GM12872 (cell line): ENCODE results near the gene METRN.

Source experiments
- TF ChIP-seq, protein P1 (sequence below): IDR thresholded peaks from 3 replicates; pipeline ENCODE4 v1.5.1; 2011; ENCODE audit warnings: low read depth, mild to moderate bottlenecking, low read length, moderate library complexity; ENCODE audit not compliant: insufficient read depth

METRN gene

GRCh38 chr16:729768-730665, 15.1 kb downstream of the METRN start:
- TF ChIP-seq, protein P1, sequence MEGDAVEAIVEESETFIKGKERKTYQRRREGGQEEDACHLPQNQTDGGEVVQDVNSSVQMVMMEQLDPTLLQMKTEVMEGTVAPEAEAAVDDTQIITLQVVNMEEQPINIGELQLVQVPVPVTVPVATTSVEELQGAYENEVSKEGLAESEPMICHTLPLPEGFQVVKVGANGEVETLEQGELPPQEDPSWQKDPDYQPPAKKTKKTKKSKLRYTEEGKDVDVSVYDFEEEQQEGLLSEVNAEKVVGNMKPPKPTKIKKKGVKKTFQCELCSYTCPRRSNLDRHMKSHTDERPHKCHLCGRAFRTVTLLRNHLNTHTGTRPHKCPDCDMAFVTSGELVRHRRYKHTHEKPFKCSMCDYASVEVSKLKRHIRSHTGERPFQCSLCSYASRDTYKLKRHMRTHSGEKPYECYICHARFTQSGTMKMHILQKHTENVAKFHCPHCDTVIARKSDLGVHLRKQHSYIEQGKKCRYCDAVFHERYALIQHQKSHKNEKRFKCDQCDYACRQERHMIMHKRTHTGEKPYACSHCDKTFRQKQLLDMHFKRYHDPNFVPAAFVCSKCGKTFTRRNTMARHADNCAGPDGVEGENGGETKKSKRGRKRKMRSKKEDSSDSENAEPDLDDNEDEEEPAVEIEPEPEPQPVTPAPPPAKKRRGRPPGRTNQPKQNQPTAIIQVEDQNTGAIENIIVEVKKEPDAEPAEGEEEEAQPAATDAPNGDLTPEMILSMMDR = no peak

DNA sequence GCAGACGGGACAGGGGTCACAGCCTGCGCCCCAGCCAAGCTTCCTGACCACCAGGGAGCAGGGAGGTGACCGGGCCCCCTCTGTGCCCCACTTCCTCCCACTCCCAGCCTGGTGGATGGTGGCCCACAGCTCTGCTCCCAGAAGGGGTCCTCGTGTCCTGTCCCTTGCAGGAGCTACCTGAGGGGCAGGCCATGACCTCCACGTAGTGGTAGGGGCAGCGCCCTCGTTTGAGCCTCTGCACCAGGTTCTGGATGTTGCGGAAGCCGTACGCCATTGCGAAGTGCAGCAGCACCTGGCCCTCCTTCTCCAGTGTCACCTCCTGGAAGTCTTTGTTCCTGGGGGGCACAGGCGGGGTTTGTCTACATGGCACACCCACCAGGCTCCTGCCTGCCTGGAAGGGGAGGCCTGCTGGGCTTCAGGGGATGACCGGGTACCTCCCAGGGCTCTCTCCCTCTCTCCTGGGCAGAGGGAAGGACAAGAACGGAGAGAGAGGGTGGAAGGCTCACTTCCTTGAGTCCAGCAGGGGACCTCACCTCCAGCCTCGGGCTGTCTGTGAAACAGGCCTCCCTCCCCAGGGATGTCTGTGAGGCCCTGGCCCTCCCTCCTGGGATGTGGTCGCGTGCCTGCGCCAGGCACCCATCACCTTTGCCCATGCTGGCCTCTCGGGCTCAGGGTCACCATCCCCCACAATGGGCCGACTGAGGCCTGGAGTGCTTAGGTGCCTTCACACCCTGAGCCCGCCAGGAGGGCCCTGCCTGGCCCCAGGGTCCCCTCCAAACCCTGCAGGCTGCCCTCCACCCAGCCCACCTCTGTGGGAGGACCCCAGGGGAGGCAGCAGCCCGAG, 16.0 kb downstream of the METRN start:
- TF ChIP-seq, protein P1 = no peak

GRCh38 chr16:732332-732731, 17.4 kb downstream of the METRN start:
- TF ChIP-seq, protein P1 = no peak

GRCh38 chr16:732936-733335, 18.0 kb downstream of the METRN start:
- TF ChIP-seq, protein P1 = no peak

DNA sequence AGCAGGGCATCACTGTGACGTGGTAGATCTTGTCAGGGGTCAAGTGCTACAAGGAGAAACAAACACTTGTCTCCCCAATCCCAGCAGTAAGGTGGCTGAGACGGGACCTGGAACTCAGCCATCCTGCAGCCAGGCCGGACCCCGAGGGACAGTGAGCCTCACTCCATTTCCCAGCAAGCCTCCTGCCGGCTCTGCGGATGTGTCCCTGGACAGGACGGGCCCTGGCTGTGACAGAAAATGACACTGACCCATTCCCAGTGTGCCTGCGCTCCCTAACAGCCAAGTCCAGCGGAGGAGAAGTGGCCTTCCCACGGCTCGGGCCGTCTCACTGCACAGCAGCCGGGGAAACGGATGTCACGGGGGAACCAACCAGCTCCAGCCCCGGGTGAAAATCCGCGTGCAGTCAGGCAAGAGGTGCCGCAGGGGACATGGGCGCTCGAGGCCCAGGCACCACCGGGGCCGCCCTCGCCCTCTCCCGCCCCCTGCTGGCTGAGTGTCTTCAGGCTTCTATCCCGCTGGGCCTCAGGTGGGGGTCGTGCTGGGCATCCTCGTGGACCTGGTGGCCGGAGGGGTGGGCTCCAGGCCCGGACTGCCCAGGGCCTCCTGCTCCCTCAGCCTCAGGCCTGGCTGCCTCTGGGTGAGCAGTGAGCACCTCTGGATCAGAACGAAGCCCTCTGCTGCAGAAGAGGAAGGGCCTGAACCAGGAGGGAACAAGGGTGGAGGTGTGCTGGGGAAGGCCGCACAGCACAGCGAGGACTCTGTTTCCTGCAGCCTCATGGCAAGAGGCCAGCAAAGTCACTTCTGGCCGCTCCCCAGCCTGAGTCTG, 18.7 kb downstream of the METRN start:
- TF ChIP-seq, protein P1 = peak; percentile 20; the same call in 1 of the 3 replicates

DNA sequence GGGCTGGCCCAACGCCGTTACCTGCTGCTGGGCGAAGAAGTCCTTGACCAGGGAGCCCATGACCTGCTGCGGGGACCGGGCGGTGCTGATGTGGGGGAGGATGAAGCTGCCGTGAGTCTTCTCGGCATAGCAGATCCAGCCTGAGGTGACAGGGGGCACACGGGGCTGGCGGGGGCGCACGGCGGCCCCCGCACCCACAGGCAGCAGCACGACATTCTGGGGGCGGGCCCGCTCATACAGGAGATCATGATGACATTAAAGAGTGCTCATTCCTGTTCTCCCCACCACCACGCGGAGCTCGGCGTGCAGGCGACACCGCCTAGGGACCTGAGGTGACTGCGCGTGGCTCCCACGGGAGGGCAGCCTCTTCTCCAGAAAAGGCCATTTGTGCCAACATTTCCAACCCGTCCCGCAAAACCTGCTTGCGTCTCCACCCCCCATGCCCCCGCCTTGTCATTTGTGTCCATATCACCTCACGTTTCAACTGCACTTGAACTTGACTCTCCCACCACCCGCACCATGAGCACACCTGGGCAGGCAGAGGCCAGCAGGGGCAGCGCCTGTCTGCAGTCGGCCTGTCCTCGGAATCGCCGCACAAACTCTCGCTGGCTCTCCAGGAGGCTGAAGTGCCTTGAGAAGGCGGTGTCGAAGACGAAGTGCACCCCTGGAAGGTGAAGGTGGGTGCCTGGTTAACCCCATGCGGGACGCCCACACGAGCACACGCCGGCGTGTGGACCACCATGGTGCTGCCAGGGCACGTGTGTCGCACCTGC, 19.5 kb downstream of the METRN start:
- TF ChIP-seq, protein P1 = no peak
